K562 (cell line): Measurements from ENCODE around the gene NEMF. TPM values are rescaled to one million over a fixed set of nuclear protein-coding genes. Genes with fewer than 3 reads are reported as not detected.

Experiments used
- ATAC-seq: fragments of 200-7000 bp; cut with Tn5 transposase; 3 replicates; pipeline ENCODE4 v1.9.1; 2020; ENCODE audit warnings: moderate library complexity
- BruUV-seq: library from RNA; stranded (reverse); fragments of 400-500 nt; replicated peaks from 2 replicates; lab custom pipeline; 2021; lab: Mats Ljungman, UMichigan
- CTCF ChIA-PET: fragments of 300-600 bp; formaldehyde crosslinking; extraction: SDS; loops from one replicate; lab custom pipeline; 2021; ENCODE audit warnings: low intra/inter-chr PET ratio; lab: Yijun Ruan, JAX
- POLR2A ChIA-PET: fragments of 300-600, 350-650 bp; sonication (Branson Sonifier 250); formaldehyde crosslinking; extraction: SDS; loops from one replicate; lab custom pipeline; 2021; ENCODE audit warnings: antibody characterized with exemption, inconsistent platforms; lab: Yijun Ruan, JAX
- DNase-seq, 4 experiments: peaks; one replicate each; pipeline versions ENCODE4 v3.0.0 to v3.0.0-alpha.2; 2011 to 2018; ENCODE audit warnings: low spot score in 3 of 4, mixed read lengths in 3 of 4; ENCODE audit errors: extremely low read depth in 1 of 4
- FAIRE-seq: peaks from 2 replicates; lab custom pipeline; 2011; peaks lifted over from hg19 to GRCh38; lab: Jason Lieb, UNC
- H2AFZ ChIP-seq: 2 replicates; pipeline ENCODE4 v1.6.0; 2011; ENCODE audit warnings: low read depth, low read length, control low read depth, inconsistent platforms
- H3K27ac ChIP-seq: fragments of 200-600 bp; 3 replicates; pipeline ENCODE4 v1.8.0; 2011; ENCODE audit warnings: low read depth, mild to moderate bottlenecking, control low read depth, inconsistent platforms, low read length, moderate library complexity, mixed read lengths; ENCODE audit errors: extremely low read depth
- H3K27me3 ChIP-seq, 2 experiments: fragments of 300-600 bp in 1 of 2; 2 replicates in 1 of 2; 3 replicates in 1 of 2; pipeline versions ENCODE4 v1.6.0 to v1.8.0; 2011; ENCODE audit warnings: inconsistent platforms in 2 of 2, low read length in 2 of 2, mild to moderate bottlenecking in 1 of 2, mixed read lengths in 1 of 2, moderate library complexity in 1 of 2; ENCODE audit not compliant: control insufficient read depth in 2 of 2, insufficient read depth in 2 of 2
- H3K36me3 ChIP-seq: fragments of 300-600 bp; 3 replicates; pipeline ENCODE4 v1.8.0; 2011; ENCODE audit warnings: mild to moderate bottlenecking, low read length, inconsistent platforms; ENCODE audit not compliant: control insufficient read depth, insufficient read depth
- H3K4me1 ChIP-seq, 2 experiments: fragments of 200-600 bp in 1 of 2; replicated peaks in 1 of 2; 2 replicates in 1 of 2; 3 replicates in 1 of 2; pipeline versions ENCODE4 v1.5.1 to v1.8.0; 2011; ENCODE audit warnings: inconsistent platforms in 2 of 2, low read length in 2 of 2, mild to moderate bottlenecking in 1 of 2, mixed read lengths in 1 of 2, moderate library complexity in 1 of 2; ENCODE audit not compliant: control insufficient read depth in 2 of 2, insufficient read depth in 2 of 2
- H3K4me2 ChIP-seq: 2 replicates; pipeline ENCODE4 v1.6.1; 2011; ENCODE audit warnings: low read length, control low read depth, inconsistent platforms, mixed read lengths; ENCODE audit not compliant: insufficient read depth
- H3K4me3 ChIP-seq: fragments of 200-600 bp; sonication (generic), shearing (Covaris generic); 2 replicates; pipeline ENCODE4 v1.5.1; 2016; ENCODE audit warnings: control low read depth, inconsistent platforms
- H3K79me2 ChIP-seq: fragments of 200-600 bp; 3 replicates; pipeline ENCODE4 v1.8.0; 2011; ENCODE audit warnings: low read length, inconsistent platforms; ENCODE audit not compliant: control insufficient read depth, insufficient read depth
- H3K9ac ChIP-seq, 2 experiments: 2 replicates each; pipeline versions ENCODE4 v1.6.0 to v1.6.1; 2011; ENCODE audit warnings: low read depth in 2 of 2, low read length in 2 of 2, control low read depth in 1 of 2, inconsistent platforms in 1 of 2, mild to moderate bottlenecking in 1 of 2, mixed read lengths in 1 of 2; ENCODE audit not compliant: insufficient read depth in 1 of 2
- H3K9me1 ChIP-seq: one replicate; pipeline ENCODE4 v1.6.0; 2011; ENCODE audit warnings: inconsistent platforms, mild to moderate bottlenecking, low read length, moderate library complexity; ENCODE audit not compliant: control insufficient read depth, insufficient read depth
- H3K9me3 ChIP-seq: replicated peaks from 2 replicates; pipeline ENCODE4 v1.5.1; 2011; ENCODE audit warnings: low read depth, low read length, inconsistent platforms; ENCODE audit not compliant: control insufficient read depth, insufficient read depth
- H4K20me1 ChIP-seq: replicated peaks from 2 replicates; pipeline ENCODE4 v1.6.1; 2011; ENCODE audit warnings: low read length, inconsistent platforms, mixed read lengths; ENCODE audit not compliant: control insufficient read depth, insufficient read depth
- ERF ChIP-seq: fragments of 450-650 bp; formaldehyde crosslinking; IDR thresholded peaks from 2 replicates; pipeline ENCODE4 v1.4.0; 2020; ENCODE audit warnings: mild to moderate bottlenecking, mixed read lengths
- LEF1 ChIP-seq: fragments of 450-650 bp; IDR thresholded peaks from 2 replicates; pipeline ENCODE4 v1.6.1; 2016; ENCODE audit warnings: mild to moderate bottlenecking
- SMARCB1 ChIP-seq: IDR thresholded peaks from 2 replicates; pipeline ENCODE4 v1.6.1; 2011; ENCODE audit warnings: improper control_type of control experiment, low read depth; ENCODE audit not compliant: insufficient read length
- ZBTB1 ChIP-seq: sonication (generic); formaldehyde crosslinking; IDR thresholded peaks from 2 replicates; pipeline ENCODE4 v1.8.1; 2023; ENCODE audit warnings: missing genetic modification reagents, low read depth, mild to moderate bottlenecking, borderline replicate concordance
- ZNF561 ChIP-seq: fragments of 450-650 bp; formaldehyde crosslinking; conservative IDR thresholded peaks from 2 replicates; pipeline ENCODE4 v1.4.0; 2020; ENCODE audit warnings: mild to moderate bottlenecking, moderate library complexity
- ZNF583 ChIP-seq: fragments of 250-450 bp; sonication (Bioruptor Pico); IDR thresholded peaks from 2 replicates; pipeline ENCODE4 v1.4.0; 2020
- WGBS: fragments of 100-300 bp; shearing (Covaris generic); methylation state at CpG from one replicate; pipeline ENCODE4 v1.1.6; 2016; ENCODE audit warnings: low coverage, mixed read lengths; ENCODE audit not compliant: insufficient coverage; ENCODE audit errors: missing lambda C conversion rate; 5-methylcytosine and 5-hydroxymethylcytosine counted together
- in situ Hi-C: fragments of 300-500 bp; cut with MboI; formaldehyde crosslinking; loops from 4 replicates; pipeline ENCODE4 v1.15.0; 2018; ENCODE audit warnings: inconsistent platforms, mixed read lengths
- intact Hi-C: fragments of 100-400 bp; cut with micrococcal nuclease; formaldehyde crosslinking; loops from 2 replicates; pipeline ENCODE4 v1.14.2; 2022
- polyA plus RNA-seq, 8 experiments: library from polyadenylated mRNA; depleted of rRNA in 4 of 8; stranded (reverse) in 5 of 8; unstranded in 3 of 8; fragments of >200 nt; fragmentation: Nextera tagmentation in 2 of 8; fragmentation: Illumina TruSeq in 1 of 8; extraction: Ambion mirVana in 2 of 8; extraction: Trizol in 1 of 8; gene quantifications; 2 replicates each; pipeline versions ENCODE4 v1.2.1 to v1.2.3, GENCODE V29; 2011 to 2014; ENCODE audit warnings: inconsistent platforms in 1 of 8, missing spikeins in 1 of 8
- total RNA-seq, 7 experiments: library from RNA; depleted of rRNA in 6 of 7; stranded (reverse); fragments of >200 nt in 6 of 7; fragmentation: Illumina TruSeq in 2 of 7; extraction: Trizol in 2 of 7; gene quantifications; 2 replicates each; pipeline versions ENCODE4 v1.2.1 to v1.2.3, GENCODE V29; 2011 to 2021; ENCODE audit warnings: low replicate concordance in 1 of 7
- TF ChIP-seq, protein P1 (sequence below): sonication (generic); formaldehyde crosslinking; IDR thresholded peaks from 2 replicates; pipeline ENCODE4 v1.8.0; 2022; ENCODE audit warnings: mild to moderate bottlenecking, missing genetic modification reagents, borderline replicate concordance
- TF ChIP-seq, protein P2 (sequence below): fragments of 150-350 bp; IDR thresholded peaks from 2 replicates; pipeline ENCODE4 v1.6.1; 2014; ENCODE audit warnings: low read depth, mild to moderate bottlenecking, low read length, borderline replicate concordance
- TF ChIP-seq, protein P3 (sequence below): fragments of 450-650 bp; IDR thresholded peaks from 2 replicates; pipeline ENCODE4 v1.6.1; 2016; ENCODE audit warnings: missing biosample characterization, missing genetic modification characterization
- TF ChIP-seq, protein P4 (sequence below), 3 experiments: IDR thresholded peaks in 2 of 3; conservative IDR thresholded peaks in 1 of 3; 2 replicates each; pipeline ENCODE4 v1.5.1; 2011 to 2012; ENCODE audit warnings: low read length in 3 of 3, mild to moderate bottlenecking in 3 of 3, control low read depth in 2 of 3, improper control_type of control experiment in 1 of 3, inconsistent platforms in 1 of 3, low read depth in 1 of 3, mixed read lengths in 1 of 3, moderate library complexity in 1 of 3; ENCODE audit not compliant: insufficient read depth in 2 of 3

NEMF gene
- total and polyA plus RNA-seq, 9 of the 15 experiments (the other 6 are each of a cell fraction or from before 2014, with no cell fraction given): 38.8 to 94.4 (median 61.0) TPM

DNA sequence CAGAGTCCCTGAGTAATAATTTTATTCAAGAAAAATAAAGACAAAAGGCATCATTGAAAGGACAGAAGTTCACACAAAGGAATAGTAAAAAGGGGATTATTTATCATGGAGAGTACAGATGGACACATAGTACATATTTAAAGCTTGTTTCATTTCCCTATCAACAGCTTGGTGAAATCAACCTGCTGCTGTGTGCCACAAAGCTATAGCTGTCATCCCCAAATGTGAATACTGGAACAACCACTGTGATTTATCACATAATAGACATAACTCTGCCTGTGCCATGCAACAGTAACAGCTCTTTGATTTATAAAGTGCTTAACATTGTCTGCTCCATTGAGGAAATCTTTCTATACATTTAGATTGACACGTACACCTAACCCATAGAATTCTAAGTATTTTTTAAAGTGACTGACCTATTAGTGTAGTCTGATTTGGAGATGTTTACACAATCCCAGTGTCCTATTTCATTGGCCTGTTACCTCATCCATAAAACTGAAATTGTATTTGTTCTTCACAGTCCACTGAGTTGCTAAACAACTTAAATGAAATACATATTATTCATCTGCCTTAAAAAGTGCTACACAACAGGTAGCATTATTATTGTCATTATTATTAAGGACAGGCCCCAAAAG is 3.3 kb downstream of the NEMF start:
- no peak overlapping the region for H3K27ac ChIP-seq
- H3K9me1 ChIP-seq: no peaks in the 10 kb centered on the region
- WGBS: 100% methylated on average over 1 of the region's 1 CpG
- no peaks in the 10 kb centered on the region for H3K9me3 ChIP-seq
- BruUV-seq: no TSS peak
- CTCF ChIA-PET: no interaction called here
- no peak overlapping the region for H3K9ac ChIP-seq
- FAIRE-seq (no peak), DNase-seq (no peak), ATAC-seq (no peak)
- POLR2A ChIA-PET: interaction anchor here (0.7 to 4.5 kb wide), 4 partner anchors 9 to 228 kb away, joined by 4 to 20 read pairs (median 6); partner anchors contain the start of gene DNAAF2
- H3K4me2 ChIP-seq: no peak overlapping the region
- H3K4me3 ChIP-seq: no peak overlapping the region
- peaks cover 59% of the 10 kb centered on the region for H3K36me3 ChIP-seq
- H2AFZ ChIP-seq: no peak overlapping the region
- intact Hi-C loops: no loop called here
- H3K27me3 ChIP-seq: no peaks in the 10 kb centered on the region; a peak in 1 of 5 replicates
- H4K20me1 ChIP-seq: no peaks in the 10 kb centered on the region
- in situ Hi-C loops: no loop called here
- H3K4me1 ChIP-seq: peaks cover 0 to 4% of the 10 kb centered on the region in 2 experiments; a peak in 2 of 5 replicates
- H3K79me2 ChIP-seq: peaks cover 42% of the 10 kb centered on the region
- no peak for TF ChIP-seq ERF (CRISPR knock-in tag)
- TF ChIP-seq, protein P1, sequence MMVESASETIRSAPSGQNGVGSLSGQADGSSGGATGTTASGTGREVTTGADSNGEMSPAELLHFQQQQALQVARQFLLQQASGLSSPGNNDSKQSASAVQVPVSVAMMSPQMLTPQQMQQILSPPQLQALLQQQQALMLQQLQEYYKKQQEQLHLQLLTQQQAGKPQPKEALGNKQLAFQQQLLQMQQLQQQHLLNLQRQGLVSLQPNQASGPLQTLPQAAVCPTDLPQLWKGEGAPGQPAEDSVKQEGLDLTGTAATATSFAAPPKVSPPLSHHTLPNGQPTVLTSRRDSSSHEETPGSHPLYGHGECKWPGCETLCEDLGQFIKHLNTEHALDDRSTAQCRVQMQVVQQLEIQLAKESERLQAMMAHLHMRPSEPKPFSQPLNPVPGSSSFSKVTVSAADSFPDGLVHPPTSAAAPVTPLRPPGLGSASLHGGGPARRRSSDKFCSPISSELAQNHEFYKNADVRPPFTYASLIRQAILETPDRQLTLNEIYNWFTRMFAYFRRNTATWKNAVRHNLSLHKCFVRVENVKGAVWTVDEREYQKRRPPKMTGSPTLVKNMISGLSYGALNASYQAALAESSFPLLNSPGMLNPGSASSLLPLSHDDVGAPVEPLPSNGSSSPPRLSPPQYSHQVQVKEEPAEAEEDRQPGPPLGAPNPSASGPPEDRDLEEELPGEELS: no peak
- TF ChIP-seq ZBTB1: no peak
- no peak for TF ChIP-seq SMARCB1
- TF ChIP-seq, protein P2, sequence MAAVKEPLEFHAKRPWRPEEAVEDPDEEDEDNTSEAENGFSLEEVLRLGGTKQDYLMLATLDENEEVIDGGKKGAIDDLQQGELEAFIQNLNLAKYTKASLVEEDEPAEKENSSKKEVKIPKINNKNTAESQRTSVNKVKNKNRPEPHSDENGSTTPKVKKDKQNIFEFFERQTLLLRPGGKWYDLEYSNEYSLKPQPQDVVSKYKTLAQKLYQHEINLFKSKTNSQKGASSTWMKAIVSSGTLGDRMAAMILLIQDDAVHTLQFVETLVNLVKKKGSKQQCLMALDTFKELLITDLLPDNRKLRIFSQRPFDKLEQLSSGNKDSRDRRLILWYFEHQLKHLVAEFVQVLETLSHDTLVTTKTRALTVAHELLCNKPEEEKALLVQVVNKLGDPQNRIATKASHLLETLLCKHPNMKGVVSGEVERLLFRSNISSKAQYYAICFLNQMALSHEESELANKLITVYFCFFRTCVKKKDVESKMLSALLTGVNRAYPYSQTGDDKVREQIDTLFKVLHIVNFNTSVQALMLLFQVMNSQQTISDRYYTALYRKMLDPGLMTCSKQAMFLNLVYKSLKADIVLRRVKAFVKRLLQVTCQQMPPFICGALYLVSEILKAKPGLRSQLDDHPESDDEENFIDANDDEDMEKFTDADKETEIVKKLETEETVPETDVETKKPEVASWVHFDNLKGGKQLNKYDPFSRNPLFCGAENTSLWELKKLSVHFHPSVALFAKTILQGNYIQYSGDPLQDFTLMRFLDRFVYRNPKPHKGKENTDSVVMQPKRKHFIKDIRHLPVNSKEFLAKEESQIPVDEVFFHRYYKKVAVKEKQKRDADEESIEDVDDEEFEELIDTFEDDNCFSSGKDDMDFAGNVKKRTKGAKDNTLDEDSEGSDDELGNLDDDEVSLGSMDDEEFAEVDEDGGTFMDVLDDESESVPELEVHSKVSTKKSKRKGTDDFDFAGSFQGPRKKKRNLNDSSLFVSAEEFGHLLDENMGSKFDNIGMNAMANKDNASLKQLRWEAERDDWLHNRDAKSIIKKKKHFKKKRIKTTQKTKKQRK: no peak
- TF ChIP-seq, protein P3, sequence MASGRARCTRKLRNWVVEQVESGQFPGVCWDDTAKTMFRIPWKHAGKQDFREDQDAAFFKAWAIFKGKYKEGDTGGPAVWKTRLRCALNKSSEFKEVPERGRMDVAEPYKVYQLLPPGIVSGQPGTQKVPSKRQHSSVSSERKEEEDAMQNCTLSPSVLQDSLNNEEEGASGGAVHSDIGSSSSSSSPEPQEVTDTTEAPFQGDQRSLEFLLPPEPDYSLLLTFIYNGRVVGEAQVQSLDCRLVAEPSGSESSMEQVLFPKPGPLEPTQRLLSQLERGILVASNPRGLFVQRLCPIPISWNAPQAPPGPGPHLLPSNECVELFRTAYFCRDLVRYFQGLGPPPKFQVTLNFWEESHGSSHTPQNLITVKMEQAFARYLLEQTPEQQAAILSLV (tag): no peak
- TF ChIP-seq, protein P4, sequence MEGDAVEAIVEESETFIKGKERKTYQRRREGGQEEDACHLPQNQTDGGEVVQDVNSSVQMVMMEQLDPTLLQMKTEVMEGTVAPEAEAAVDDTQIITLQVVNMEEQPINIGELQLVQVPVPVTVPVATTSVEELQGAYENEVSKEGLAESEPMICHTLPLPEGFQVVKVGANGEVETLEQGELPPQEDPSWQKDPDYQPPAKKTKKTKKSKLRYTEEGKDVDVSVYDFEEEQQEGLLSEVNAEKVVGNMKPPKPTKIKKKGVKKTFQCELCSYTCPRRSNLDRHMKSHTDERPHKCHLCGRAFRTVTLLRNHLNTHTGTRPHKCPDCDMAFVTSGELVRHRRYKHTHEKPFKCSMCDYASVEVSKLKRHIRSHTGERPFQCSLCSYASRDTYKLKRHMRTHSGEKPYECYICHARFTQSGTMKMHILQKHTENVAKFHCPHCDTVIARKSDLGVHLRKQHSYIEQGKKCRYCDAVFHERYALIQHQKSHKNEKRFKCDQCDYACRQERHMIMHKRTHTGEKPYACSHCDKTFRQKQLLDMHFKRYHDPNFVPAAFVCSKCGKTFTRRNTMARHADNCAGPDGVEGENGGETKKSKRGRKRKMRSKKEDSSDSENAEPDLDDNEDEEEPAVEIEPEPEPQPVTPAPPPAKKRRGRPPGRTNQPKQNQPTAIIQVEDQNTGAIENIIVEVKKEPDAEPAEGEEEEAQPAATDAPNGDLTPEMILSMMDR (IDR thresholded peaks at IDR 0.05 in 2 of 3, conservative IDR thresholded peaks at IDR 0.05 in 1 of 3; ENCODE audit: insufficient read depth in 2 of 3, low read depth in 1 of 3, low read length in 3 of 3): no peak
- TF ChIP-seq ZNF561 (CRISPR knock-in tag): no peak
- no peak for TF ChIP-seq ZNF583 (CRISPR knock-in tag)
- TF ChIP-seq LEF1: no peak
